Caco-2 (cell line): ENCODE results near the gene CAPN2. TPM values are rescaled to one million over a fixed set of nuclear protein-coding genes. Genes with fewer than 3 reads are reported as not detected.

Experiments used
- BruUV-seq: library from RNA; stranded (reverse); fragments of 400-500 nt; replicated peaks from 2 replicates; lab custom pipeline; 2021; lab: Mats Ljungman, UMichigan
- CTCF ChIA-PET: fragments of 300-600 bp; sonication (Branson Sonifier 250); formaldehyde crosslinking; loops from one replicate; lab custom pipeline; 2022; ENCODE audit warnings: antibody characterized with exemption; lab: Charles Lee
- POLR2A ChIA-PET: fragments of 300-600 bp; sonication (Branson Sonifier 250); formaldehyde crosslinking; loops from one replicate; lab custom pipeline; 2022; ENCODE audit warnings: antibody characterized with exemption; lab: Charles Lee
- DNase-seq, 2 experiments: peaks; one replicate each; pipeline versions ENCODE4 v3.0.0 to v3.0.0-alpha.2; 2020 to 2022
- H3K27me3 ChIP-seq: replicated peaks from 2 replicates; pipeline ENCODE4 v1.6.0; 2011; ENCODE audit warnings: low read length; ENCODE audit not compliant: control insufficient read depth, insufficient read depth
- H3K36me3 ChIP-seq: 2 replicates; pipeline ENCODE4 v1.5.1; 2011; ENCODE audit warnings: low read length; ENCODE audit not compliant: control insufficient read depth, insufficient read depth
- H3K4me1 ChIP-seq: fragments of 250-450 bp; sonication (Bioruptor Pico); 2 replicates; pipeline ENCODE4 v1.5.1; 2020; ENCODE audit warnings: mild to moderate bottlenecking
- H3K4me3 ChIP-seq: 2 replicates; pipeline ENCODE4 v1.5.1; 2011; ENCODE audit warnings: low read depth, mild to moderate bottlenecking, control low read depth, low read length
- H3K9me3 ChIP-seq: fragments of 250-450 bp; sonication (Bioruptor Pico); 2 replicates; pipeline ENCODE4 v1.5.1; 2020; ENCODE audit warnings: mild to moderate bottlenecking, moderate library complexity
- H3K27ac Mint-ChIP-seq: one replicate; pipeline ENCODE4 v1.8.0; 2022; ENCODE audit warnings: mixed read lengths; ENCODE audit not compliant: unreplicated experiment
- H3K27me3 Mint-ChIP-seq: one replicate; pipeline ENCODE4 v1.8.0; 2022; ENCODE audit warnings: mixed read lengths; ENCODE audit not compliant: insufficient read depth, unreplicated experiment
- H3K36me3 Mint-ChIP-seq: one replicate; pipeline ENCODE4 v1.8.0; 2022; ENCODE audit warnings: mild to moderate bottlenecking, mixed read lengths; ENCODE audit not compliant: insufficient read depth, unreplicated experiment
- H3K4me1 Mint-ChIP-seq: one replicate; pipeline ENCODE4 v1.8.0; 2022; ENCODE audit warnings: low read depth, mixed read lengths; ENCODE audit not compliant: unreplicated experiment
- H3K4me3 Mint-ChIP-seq: one replicate; pipeline ENCODE4 v1.8.0; 2022; ENCODE audit warnings: mild to moderate bottlenecking, moderate library complexity, mixed read lengths; ENCODE audit not compliant: unreplicated experiment
- H3K9me3 Mint-ChIP-seq: one replicate; pipeline ENCODE4 v1.8.0; 2022; ENCODE audit warnings: mixed read lengths; ENCODE audit not compliant: unreplicated experiment
- intact Hi-C: fragments of 100-400 bp; cut with micrococcal nuclease; formaldehyde crosslinking; loops from one replicate; pipeline ENCODE4 v1.10.0; 2022; ENCODE audit not compliant: unreplicated experiment
- total RNA-seq: library from RNA; stranded (reverse); gene quantifications from 2 replicates; pipeline ENCODE4 v1.2.3, GENCODE V29; 2022
- TF ChIP-seq, protein P1 (sequence below), 2 experiments: fragments of 200-600 bp in 1 of 2; IDR thresholded peaks; 1 replicate in 1 of 2; 2 replicates in 1 of 2; pipeline versions ENCODE4 v1.5.1 to v1.8.0; 2011 to 2022; ENCODE audit warnings: antibody characterized with exemption in 1 of 2, control low read depth in 1 of 2, inconsistent platforms in 1 of 2, low read depth in 1 of 2, low read length in 1 of 2, mild to moderate bottlenecking in 1 of 2, moderate library complexity in 1 of 2; ENCODE audit not compliant: insufficient read depth in 1 of 2, severe bottlenecking in 1 of 2, unreplicated experiment in 1 of 2

The CAPN2 gene
- total RNA-seq, 1 experiment from 2014 or later = 157 TPM

DNA sequence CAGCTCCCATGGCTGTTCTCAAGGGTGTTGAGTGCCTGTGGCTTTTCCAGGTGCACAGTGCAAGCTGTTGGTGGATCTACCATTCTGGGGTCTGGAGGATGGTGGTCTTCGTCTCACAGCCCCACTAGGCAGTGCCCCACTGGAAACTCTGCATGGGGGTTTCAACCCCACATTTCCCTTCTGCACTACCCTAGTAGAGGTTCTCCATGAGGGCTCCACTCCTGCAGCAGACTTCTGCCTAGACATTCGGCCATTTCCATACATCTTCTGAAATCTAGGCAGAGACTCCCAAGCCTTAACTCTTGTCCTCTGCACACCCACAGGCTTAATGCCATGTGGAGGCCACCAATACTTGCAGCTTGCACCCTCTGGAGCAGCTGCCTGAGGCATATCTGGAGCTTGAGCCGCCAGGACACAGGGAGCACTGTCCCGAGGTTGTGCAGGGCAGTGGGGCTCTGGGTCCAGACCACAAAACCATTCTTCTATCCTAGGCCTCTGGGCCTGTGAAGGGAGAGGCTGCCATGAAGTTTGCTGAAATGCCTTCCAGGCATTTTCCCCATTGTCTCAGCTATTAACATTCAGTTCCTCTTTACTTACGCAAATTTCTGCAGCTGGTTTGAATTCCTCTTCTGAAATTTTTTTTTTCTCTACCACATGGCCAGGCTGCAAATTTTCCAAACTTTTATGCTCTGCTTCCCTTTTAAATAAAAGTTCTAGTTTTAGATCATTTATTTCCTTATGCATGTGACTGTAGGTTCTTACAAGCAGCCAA is 38.0 kb upstream of the CAPN2 start:
- no peaks in the 10 kb centered on the region for H3K36me3 Mint-ChIP-seq
- Histone ChIP-seq H3K27me3 (no peaks in the 10 kb centered on the region), H3K4me1 (peaks cover 3% of the 10 kb centered on the region; the same call in 1 of the 2 replicates), H3K36me3 (no peaks in the 10 kb centered on the region), H3K4me3 (no peak overlapping the region), H3K9me3 (peaks cover 24% of the 10 kb centered on the region)
- TF ChIP-seq, protein P1, sequence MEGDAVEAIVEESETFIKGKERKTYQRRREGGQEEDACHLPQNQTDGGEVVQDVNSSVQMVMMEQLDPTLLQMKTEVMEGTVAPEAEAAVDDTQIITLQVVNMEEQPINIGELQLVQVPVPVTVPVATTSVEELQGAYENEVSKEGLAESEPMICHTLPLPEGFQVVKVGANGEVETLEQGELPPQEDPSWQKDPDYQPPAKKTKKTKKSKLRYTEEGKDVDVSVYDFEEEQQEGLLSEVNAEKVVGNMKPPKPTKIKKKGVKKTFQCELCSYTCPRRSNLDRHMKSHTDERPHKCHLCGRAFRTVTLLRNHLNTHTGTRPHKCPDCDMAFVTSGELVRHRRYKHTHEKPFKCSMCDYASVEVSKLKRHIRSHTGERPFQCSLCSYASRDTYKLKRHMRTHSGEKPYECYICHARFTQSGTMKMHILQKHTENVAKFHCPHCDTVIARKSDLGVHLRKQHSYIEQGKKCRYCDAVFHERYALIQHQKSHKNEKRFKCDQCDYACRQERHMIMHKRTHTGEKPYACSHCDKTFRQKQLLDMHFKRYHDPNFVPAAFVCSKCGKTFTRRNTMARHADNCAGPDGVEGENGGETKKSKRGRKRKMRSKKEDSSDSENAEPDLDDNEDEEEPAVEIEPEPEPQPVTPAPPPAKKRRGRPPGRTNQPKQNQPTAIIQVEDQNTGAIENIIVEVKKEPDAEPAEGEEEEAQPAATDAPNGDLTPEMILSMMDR (IDR thresholded peaks at IDR 0.05; ENCODE audit: insufficient read depth in 1 of 2, low read depth in 1 of 2, low read length in 1 of 2, severe bottlenecking in 1 of 2, unreplicated experiment in 1 of 2) = no peak
- POLR2A ChIA-PET = no interaction called here
- BruUV-seq = no TSS peak
- no peaks in the 10 kb centered on the region for H3K27me3 Mint-ChIP-seq
- H3K4me1 Mint-ChIP-seq = no peaks in the 10 kb centered on the region
- intact Hi-C loops = no loop called here
- peaks cover 51% of the 10 kb centered on the region for H3K9me3 Mint-ChIP-seq
- CTCF ChIA-PET = no interaction called here
- no peak for DNase-seq
- no peak overlapping the region for H3K4me3 Mint-ChIP-seq
- H3K27ac Mint-ChIP-seq = no peak overlapping the region

DNA sequence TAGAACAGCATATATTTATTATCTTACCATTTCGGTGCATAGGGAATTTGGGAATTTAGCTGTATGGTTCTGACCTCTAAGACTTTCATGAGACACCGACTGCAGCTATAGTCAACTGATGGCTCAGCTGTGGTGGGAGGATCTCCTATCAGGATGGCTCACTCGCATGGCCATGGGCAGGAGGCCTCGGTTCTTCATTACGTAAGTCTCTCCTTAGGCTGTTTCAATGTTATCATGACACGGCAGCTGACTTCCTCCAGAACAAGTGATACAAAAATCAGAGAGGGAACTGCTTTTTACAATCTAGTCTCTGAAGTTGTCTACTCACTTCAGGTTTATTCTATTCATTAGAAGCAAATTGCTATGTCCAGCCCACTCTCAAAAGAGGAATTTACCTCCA is 33.5 kb upstream of the CAPN2 start:
- no peaks in the 10 kb centered on the region for H3K36me3 Mint-ChIP-seq
- H3K9me3 Mint-ChIP-seq = peaks cover 22% of the 10 kb centered on the region
- H3K4me3 Mint-ChIP-seq = no peak overlapping the region
- no peak overlapping the region for H3K4me3 ChIP-seq
- no peak overlapping the region for H3K27ac Mint-ChIP-seq
- H3K27me3 Mint-ChIP-seq = no peaks in the 10 kb centered on the region
- TF ChIP-seq, protein P1 (IDR thresholded peaks at IDR 0.05; ENCODE audit: insufficient read depth in 1 of 2, low read depth in 1 of 2, low read length in 1 of 2, severe bottlenecking in 1 of 2, unreplicated experiment in 1 of 2) = no peak
- intact Hi-C loops = no loop called here
- no TSS peak for BruUV-seq
- DNase-seq = no peak
- no peaks in the 10 kb centered on the region for H3K4me1 ChIP-seq
- peaks cover 14% of the 10 kb centered on the region for H3K9me3 ChIP-seq
- POLR2A ChIA-PET = no interaction called here
- no peaks in the 10 kb centered on the region for H3K27me3 ChIP-seq
- H3K36me3 ChIP-seq = no peaks in the 10 kb centered on the region
- CTCF ChIA-PET = interaction anchor here (1.8 kb wide), 1 partner anchor 545 kb away, joined by 12 read pairs; no protein-coding TSS in a partner anchor
- H3K4me1 Mint-ChIP-seq = no peaks in the 10 kb centered on the region

DNA sequence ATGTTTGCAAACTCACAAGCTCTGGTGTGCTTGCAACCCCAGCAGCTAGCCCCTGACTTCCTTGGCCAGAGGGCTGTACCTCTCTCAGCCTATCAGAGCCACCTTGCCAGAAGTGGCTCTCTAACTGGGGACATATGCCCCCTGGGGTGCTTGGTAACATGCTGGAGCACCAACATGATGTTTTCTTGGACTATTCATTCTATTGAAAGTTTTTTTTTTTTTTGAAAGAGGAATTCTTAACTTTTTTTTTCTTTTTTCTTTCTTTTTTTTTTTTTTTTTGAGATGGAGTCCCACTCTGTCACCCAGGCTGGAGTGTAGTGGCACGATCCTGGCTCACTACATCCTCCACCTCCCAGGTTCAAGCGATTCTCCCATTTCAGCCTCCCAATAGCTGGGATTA is 32.2 kb upstream of the CAPN2 start:
- no peaks in the 10 kb centered on the region for H3K4me1 ChIP-seq
- no peak for DNase-seq
- intact Hi-C loops = loop anchor here (5.0 to 10.0 kb wide), 2 partner anchors 193 to 335 kb away; no protein-coding TSS in a partner anchor
- no TSS peak for BruUV-seq
- no peaks in the 10 kb centered on the region for H3K36me3 ChIP-seq
- H3K4me3 ChIP-seq = no peak overlapping the region
- CTCF ChIA-PET = interaction anchor here (1.8 kb wide), 1 partner anchor 547 kb away, joined by 12 read pairs; no protein-coding TSS in a partner anchor
- no peak overlapping the region for H3K27ac Mint-ChIP-seq
- no peaks in the 10 kb centered on the region for H3K27me3 ChIP-seq
- no peaks in the 10 kb centered on the region for H3K36me3 Mint-ChIP-seq
- peaks cover 11% of the 10 kb centered on the region for H3K9me3 Mint-ChIP-seq
- H3K27me3 Mint-ChIP-seq = no peaks in the 10 kb centered on the region
- no peaks in the 10 kb centered on the region for H3K4me1 Mint-ChIP-seq
- peaks cover under 1% of the 10 kb centered on the region; the same call in 1 of the 2 replicates for H3K9me3 ChIP-seq
- no peak overlapping the region for H3K4me3 Mint-ChIP-seq
- POLR2A ChIA-PET = interaction anchor here (0.6 kb wide), 1 partner anchor 540 kb away, joined by 4 read pairs; no protein-coding TSS in a partner anchor
- TF ChIP-seq, protein P1 (IDR thresholded peaks at IDR 0.05; ENCODE audit: insufficient read depth in 1 of 2, low read depth in 1 of 2, low read length in 1 of 2, severe bottlenecking in 1 of 2, unreplicated experiment in 1 of 2) = no peak
